H1 (cell line): ENCODE data around the gene DCUN1D4. TPM values are rescaled to one million over a fixed set of nuclear protein-coding genes. Genes with fewer than 3 reads are reported as not detected.

ENCODE experiments used
- CTCF ChIA-PET: fragments of 300-600 bp; sonication (Branson Sonifier 250); formaldehyde crosslinking; loops from one replicate; lab custom pipeline; 2021; ENCODE audit not compliant: partially characterized antibody; lab: Charles Lee
- POLR2A ChIA-PET: fragments of 300-600 bp; sonication (Branson Sonifier 250); formaldehyde crosslinking; loops from one replicate; lab custom pipeline; 2021; ENCODE audit warnings: inconsistent platforms; ENCODE audit not compliant: partially characterized antibody; lab: Charles Lee
- DNase-seq, 2 experiments: peaks; one replicate each; pipeline versions ENCODE4 v3.0.0 to v3.0.0-alpha.2; 2010 to 2022; ENCODE audit warnings: low spot score in 2 of 2, low read depth in 1 of 2, mixed read lengths in 1 of 2
- FAIRE-seq: peaks from 2 replicates; lab custom pipeline; 2011; peaks lifted over from hg19 to GRCh38; lab: Jason Lieb, UNC
- H2AFZ ChIP-seq: 2 replicates; pipeline ENCODE4 v1.8.1; 2012; ENCODE audit warnings: low read length, inconsistent platforms
- H2AK5ac ChIP-seq: 2 replicates; pipeline ENCODE4 v1.6.1; 2013; ENCODE audit warnings: low read depth, low read length
- H2BK120ac ChIP-seq: replicated peaks from 2 replicates; pipeline ENCODE3; 2013; ENCODE audit warnings: low read depth, low read length, inconsistent platforms
- H2BK12ac ChIP-seq: 2 replicates; pipeline ENCODE4 v1.6.1; 2013; ENCODE audit warnings: low read depth, low read length
- H2BK15ac ChIP-seq: 2 replicates; pipeline ENCODE4 v1.6.1; 2013; ENCODE audit warnings: low read length
- H2BK20ac ChIP-seq: 2 replicates; pipeline ENCODE4 v1.6.1; 2013; ENCODE audit warnings: low read length
- H2BK5ac ChIP-seq: 2 replicates; pipeline ENCODE4 v1.6.1; 2013; ENCODE audit warnings: low read depth, low read length
- H3K14ac ChIP-seq: 2 replicates; pipeline ENCODE4 v1.6.1; 2013; ENCODE audit warnings: inconsistent platforms; ENCODE audit not compliant: insufficient read length
- H3K18ac ChIP-seq: 2 replicates; pipeline ENCODE4 v1.6.1; 2013; ENCODE audit warnings: low read length; ENCODE audit errors: extremely low read depth
- H3K23ac ChIP-seq: 2 replicates; pipeline ENCODE4 v1.6.1; 2013; ENCODE audit warnings: inconsistent platforms; ENCODE audit not compliant: insufficient read length
- H3K23me2 ChIP-seq: 2 replicates; pipeline ENCODE4 v1.6.1; 2013; ENCODE audit warnings: low read depth, low read length
- H3K27ac ChIP-seq: 2 replicates; pipeline ENCODE4 v1.6.1; 2011; ENCODE audit warnings: low read depth, low read length, inconsistent platforms
- H3K27me3 ChIP-seq, 4 experiments: replicated peaks in 1 of 4; 1 replicate in 1 of 4; 2 replicates in 3 of 4; pipeline versions ENCODE4 v1.6.1 to v1.8.1; 2011 to 2013; ENCODE audit warnings: low read length in 3 of 4, mild to moderate bottlenecking in 3 of 4, inconsistent platforms in 2 of 4, mixed read lengths in 2 of 4, moderate library complexity in 1 of 4; ENCODE audit not compliant: control insufficient read depth in 3 of 4, insufficient read depth in 3 of 4; ENCODE audit errors: extremely low read depth in 1 of 4
- H3K36me3 ChIP-seq, 4 experiments: 2 replicates each; pipeline versions ENCODE4 v1.6.1 to v1.8.1; 2011 to 2013; ENCODE audit warnings: mild to moderate bottlenecking in 4 of 4, low read length in 3 of 4, moderate library complexity in 2 of 4, control low read depth in 1 of 4, inconsistent platforms in 1 of 4; ENCODE audit not compliant: insufficient read depth in 4 of 4, control insufficient read depth in 2 of 4
- H3K4ac ChIP-seq: replicated peaks from 2 replicates; pipeline ENCODE3; 2013; ENCODE audit warnings: low read length, low read depth, mixed read lengths, inconsistent platforms; ENCODE audit not compliant: insufficient read length
- H3K4me1 ChIP-seq, 4 experiments: replicated peaks in 1 of 4; 1 replicate in 1 of 4; 2 replicates in 3 of 4; pipeline versions ENCODE4 v1.6.1 to v1.8.1; 2011 to 2013; ENCODE audit warnings: low read length in 3 of 4, inconsistent platforms in 2 of 4, mixed read lengths in 1 of 4; ENCODE audit not compliant: insufficient read depth in 4 of 4, control insufficient read depth in 3 of 4
- H3K4me2 ChIP-seq, 2 experiments: 2 replicates each; pipeline versions ENCODE4 v1.6.1 to v1.8.1; 2011 to 2013; ENCODE audit warnings: low read depth in 2 of 2, low read length in 2 of 2, control low read depth in 1 of 2, inconsistent platforms in 1 of 2, mild to moderate bottlenecking in 1 of 2; ENCODE audit not compliant: insufficient read depth in 1 of 2
- H3K4me3 ChIP-seq, 4 experiments: fragments of 200-600, 300-600 bp in 1 of 4; sonication (generic), shearing (Covaris generic), sonication (Bioruptor Twin) in 1 of 4; 2 replicates each; pipeline versions ENCODE4 v1.5.1 to v1.8.1; 2011 to 2016; ENCODE audit warnings: low read length in 4 of 4, low read depth in 3 of 4, control low read depth in 2 of 4, inconsistent platforms in 2 of 4, mild to moderate bottlenecking in 2 of 4, mixed read lengths in 1 of 4, moderate library complexity in 1 of 4; ENCODE audit not compliant: insufficient read depth in 2 of 4; ENCODE audit errors: extremely low read depth in 1 of 4
- H3K56ac ChIP-seq: replicated peaks from 2 replicates; pipeline ENCODE3; 2013; ENCODE audit warnings: low read depth, mild to moderate bottlenecking, mixed read lengths, low read length, inconsistent platforms; ENCODE audit not compliant: insufficient read length
- H3K79me1 ChIP-seq: 2 replicates; pipeline ENCODE4 v1.6.1; 2013; ENCODE audit warnings: low read depth, low read length, control low read depth
- H3K79me2 ChIP-seq, 2 experiments: 2 replicates each; pipeline versions ENCODE4 v1.6.1 to v1.8.1; 2012 to 2013; ENCODE audit warnings: low read length in 2 of 2, mild to moderate bottlenecking in 2 of 2, inconsistent platforms in 1 of 2; ENCODE audit not compliant: insufficient read depth in 2 of 2, control insufficient read depth in 1 of 2
- H3K9ac ChIP-seq, 4 experiments: replicated peaks in 1 of 4; 1 replicate in 1 of 4; 2 replicates in 3 of 4; pipeline versions ENCODE4 v1.6.1 to v1.8.1; 2011 to 2013; ENCODE audit warnings: low read depth in 3 of 4, low read length in 3 of 4, control low read depth in 2 of 4, mild to moderate bottlenecking in 2 of 4, moderate library complexity in 2 of 4, inconsistent platforms in 1 of 4; ENCODE audit errors: extremely low read depth in 1 of 4
- H3K9me3 ChIP-seq, 2 experiments: 2 replicates each; pipeline versions ENCODE4 v1.6.1 to v1.8.1; 2012 to 2013; ENCODE audit warnings: mild to moderate bottlenecking in 2 of 2, moderate library complexity in 2 of 2, control low read depth in 1 of 2, inconsistent platforms in 1 of 2, low read depth in 1 of 2, low read length in 1 of 2, mixed read lengths in 1 of 2; ENCODE audit not compliant: insufficient read depth in 2 of 2
- H4K20me1 ChIP-seq, 2 experiments: replicated peaks in 1 of 2; 2 replicates each; pipeline versions ENCODE3 to v1.8.1; 2011 to 2013; ENCODE audit warnings: inconsistent platforms in 2 of 2, low read length in 2 of 2, mild to moderate bottlenecking in 1 of 2; ENCODE audit not compliant: insufficient read depth in 2 of 2, control insufficient read depth in 1 of 2
- H4K5ac ChIP-seq: 2 replicates; pipeline ENCODE4 v1.6.1; 2013; ENCODE audit warnings: low read length, low read depth, mixed read lengths, inconsistent platforms; ENCODE audit not compliant: insufficient read length
- H4K8ac ChIP-seq: 2 replicates; pipeline ENCODE4 v1.8.0; 2013; ENCODE audit warnings: mild to moderate bottlenecking, moderate library complexity, low read length, inconsistent platforms; ENCODE audit not compliant: insufficient read depth; ENCODE audit errors: extremely low read depth
- H4K91ac ChIP-seq: replicated peaks from 2 replicates; pipeline ENCODE3; 2013; ENCODE audit warnings: low read length, mixed read lengths, inconsistent platforms; ENCODE audit not compliant: insufficient read length
- ASH2L ChIP-seq: fragments of 200-600, 300-600 bp; sonication (generic); IDR thresholded peaks from one replicate; pipeline ENCODE4 v1.7.1; 2017; ENCODE audit warnings: low read length
- EGR1 ChIP-seq: IDR thresholded peaks from 2 replicates; pipeline ENCODE4 v1.6.1; 2011; ENCODE audit warnings: low read depth, low read length, borderline replicate concordance
- KDM4A ChIP-seq: IDR thresholded peaks from one replicate; pipeline ENCODE4 v1.7.1; 2012; ENCODE audit warnings: low read depth, mild to moderate bottlenecking, moderate library complexity, low read length, inconsistent platforms; ENCODE audit not compliant: severe bottlenecking
- RBBP5 ChIP-seq: IDR thresholded peaks from 2 replicates; pipeline ENCODE4 v1.7.1; 2012; ENCODE audit warnings: low read depth, mild to moderate bottlenecking, inconsistent platforms, low read length, moderate library complexity, borderline replicate concordance
- SAP30 ChIP-seq: fragments of 300-600 bp; sonication (generic); IDR thresholded peaks from 2 replicates; pipeline ENCODE4 v1.7.1; 2012; ENCODE audit warnings: low read length, moderate library complexity, mild to moderate bottlenecking, inconsistent platforms; ENCODE audit not compliant: insufficient read depth, insufficient replicate concordance
- SIN3A ChIP-seq, 2 experiments: IDR thresholded peaks in 1 of 2; conservative IDR thresholded peaks in 1 of 2; 2 replicates each; pipeline ENCODE4 v1.6.1; 2011 to 2012; ENCODE audit warnings: low read length in 2 of 2, improper control_type of control experiment in 1 of 2, low read depth in 1 of 2, mild to moderate bottlenecking in 1 of 2
- TAF1 ChIP-seq: IDR thresholded peaks from 2 replicates; pipeline ENCODE4 v1.6.1; 2011; ENCODE audit warnings: mild to moderate bottlenecking, low read depth, low read length
- TAF7 ChIP-seq: optimal IDR thresholded peaks from 2 replicates; pipeline ENCODE3; 2011; ENCODE audit warnings: low read depth, mild to moderate bottlenecking, inconsistent platforms, low read length, moderate library complexity, borderline replicate concordance
- YY1 ChIP-seq: IDR thresholded peaks from 2 replicates; pipeline ENCODE4 v1.6.1; 2011; ENCODE audit warnings: low read depth, mild to moderate bottlenecking, low read length
- WGBS, 2 experiments: shearing (Covaris generic) in 1 of 2; methylation state at CpG; one replicate each; pipeline versions ENCODE4 v1.1.6 to v1.1.7; 2013 to 2015; ENCODE audit warnings: low lambda C conversion rate in 2 of 2, mixed read lengths in 2 of 2, inconsistent platforms in 1 of 2, low coverage in 1 of 2, missing lambda C conversion rate in 1 of 2; ENCODE audit not compliant: insufficient replicate concordance in 2 of 2, insufficient coverage in 1 of 2, insufficient read length in 1 of 2; ENCODE audit errors: extremely low coverage in 1 of 2, missing lambda C conversion rate in 1 of 2; 5-methylcytosine and 5-hydroxymethylcytosine counted together
- polyA plus RNA-seq, 7 experiments: library from polyadenylated mRNA; depleted of rRNA in 3 of 7; stranded (reverse) in 5 of 7; unstranded in 2 of 7; fragments of >200 nt in 5 of 7; fragments of 200-250 nt in 2 of 7; gene quantifications; 1 replicate in 5 of 7; 2 replicates in 1 of 7; 4 replicates in 1 of 7; pipeline versions ENCODE4 v1.2.1 to v1.2.3, GENCODE V29; 2011 to 2013; ENCODE audit warnings: missing spikeins in 2 of 7, mixed read lengths in 2 of 7
- total RNA-seq: library from RNA; stranded (reverse); fragmentation: NEBNext Ultra II Directional; extraction: Animal tissue kit (Norgen Biotek cat#: 25700); gene quantifications from 2 replicates; pipeline ENCODE4 v1.2.1, GENCODE V29; 2021

The DCUN1D4 gene
- total and polyA plus RNA-seq, 2 of the 8 experiments (the other 6 are each of a cell fraction or from before 2014, with no cell fraction given): 22.9 to 55.9 TPM

GRCh38 chr4:51843309-51844152 lies 578 bp downstream of the DCUN1D4 start:
- H3K79me1 ChIP-seq: peaks cover 3% of the 10 kb centered on the region; the same call in 1 of the 2 replicates
- no peak overlapping the region for H3K14ac ChIP-seq
- H2BK15ac ChIP-seq: no peak overlapping the region
- no peaks in the 10 kb centered on the region for H3K36me3 ChIP-seq
- H3K4me3 ChIP-seq: peak overlapping the region; percentile 44 to 91 (median 74)
- H3K79me2 ChIP-seq: peaks cover 10 to 43% of the 10 kb centered on the region in 2 experiments
- H2BK5ac ChIP-seq: no peak overlapping the region; the same call in 1 of the 2 replicates
- no peak overlapping the region for H3K23ac ChIP-seq
- ChIA-PET CTCF (interaction anchor here (0.6 to 1.2 kb wide), 4 partner anchors 11 to 220 kb away, joined by 3 to 7 read pairs (median 3); no protein-coding TSS in a partner anchor), POLR2A (interaction anchor here (1.0 to 1.6 kb wide), 3 partner anchors 9 to 195 kb away, joined by 3 to 6 read pairs (median 4); partner anchors contain the start of gene SGCB)
- H2BK20ac ChIP-seq: no peak overlapping the region
- H3K9me3 ChIP-seq: no peaks in the 10 kb centered on the region
- peak overlapping the region; percentile 35; the same call in 1 of the 2 replicates for H4K8ac ChIP-seq
- H2AFZ ChIP-seq: no peak overlapping the region
- no peak overlapping the region for H3K18ac ChIP-seq
- DNase-seq: no peak
- peaks cover 0 to 10% (median 3%) of the 10 kb centered on the region in 4 experiments; a peak in 5 of 7 replicates for H3K4me1 ChIP-seq
- H4K91ac ChIP-seq: no peak overlapping the region
- 2% methylated on average over 7 of the region's 64 CpGs; no CpG with 5 or more reads in 1 of the 2 experiments for WGBS, 2 experiments
- H3K27me3 ChIP-seq: peaks cover 0 to 5% (median 4%) of the 10 kb centered on the region in 4 experiments; a peak in 5 of 7 replicates
- H2AK5ac ChIP-seq: no peak overlapping the region
- H4K20me1 ChIP-seq: peaks cover 0 to 3% of the 10 kb centered on the region in 2 experiments
- H2BK120ac ChIP-seq: no peak overlapping the region
- no peak overlapping the region for H2BK12ac ChIP-seq
- FAIRE-seq: no peak
- TF ChIP-seq ASH2L (no peak), SAP30 (peak; percentile 48), YY1 (no peak), KDM4A (peak; percentile 49), TAF7 (peak; percentile 17), RBBP5 (0 out of 2 replicates have a peak, but pooled peaks have one; percentile 22), EGR1 (no peak), SIN3A (conservative IDR thresholded peaks at IDR 0.05 in 1 of 2, IDR thresholded peaks at IDR 0.05 in 1 of 2; ENCODE audit: low read depth in 1 of 2, low read length in 2 of 2) (0 out of 4 replicates have a peak, but pooled peaks of 1 of the 2 experiments have one; percentile 6), TAF1 (no peak)
- H3K9ac ChIP-seq: peak overlapping the region in 3 of 4 experiments; percentile 33 to 65 (median 44); a peak in 5 of 7 replicates
- H3K4me2 ChIP-seq: peak overlapping the region; percentile 95 to 98
- H3K4ac ChIP-seq: no peak overlapping the region
- H3K56ac ChIP-seq: no peak overlapping the region
- H4K5ac ChIP-seq: peak overlapping the region; percentile 40
- no peak overlapping the region for H3K27ac ChIP-seq
- H3K23me2 ChIP-seq: peaks cover 16% of the 10 kb centered on the region
